GM12891 (cell line): ENCODE data around the gene ANKRD33B.

ENCODE experiments used
- POLR2A ChIP-seq: IDR thresholded peaks from 2 replicates; pipeline ENCODE4 v1.6.1; 2011; ENCODE audit warnings: low read depth, low read length, control low read depth
- POLR2AphosphoS5 ChIP-seq: IDR thresholded peaks from 2 replicates; pipeline ENCODE4 v1.6.1; 2011; ENCODE audit warnings: low read depth, low read length, control low read depth
- POU2F2 ChIP-seq: IDR thresholded peaks from 2 replicates; pipeline ENCODE4 v1.6.1; 2011; ENCODE audit warnings: low read depth, mild to moderate bottlenecking, control low read depth, low read length, moderate library complexity
- TAF1 ChIP-seq: IDR thresholded peaks from 2 replicates; pipeline ENCODE4 v1.6.1; 2011; ENCODE audit warnings: low read depth, low read length, control low read depth

DNA sequence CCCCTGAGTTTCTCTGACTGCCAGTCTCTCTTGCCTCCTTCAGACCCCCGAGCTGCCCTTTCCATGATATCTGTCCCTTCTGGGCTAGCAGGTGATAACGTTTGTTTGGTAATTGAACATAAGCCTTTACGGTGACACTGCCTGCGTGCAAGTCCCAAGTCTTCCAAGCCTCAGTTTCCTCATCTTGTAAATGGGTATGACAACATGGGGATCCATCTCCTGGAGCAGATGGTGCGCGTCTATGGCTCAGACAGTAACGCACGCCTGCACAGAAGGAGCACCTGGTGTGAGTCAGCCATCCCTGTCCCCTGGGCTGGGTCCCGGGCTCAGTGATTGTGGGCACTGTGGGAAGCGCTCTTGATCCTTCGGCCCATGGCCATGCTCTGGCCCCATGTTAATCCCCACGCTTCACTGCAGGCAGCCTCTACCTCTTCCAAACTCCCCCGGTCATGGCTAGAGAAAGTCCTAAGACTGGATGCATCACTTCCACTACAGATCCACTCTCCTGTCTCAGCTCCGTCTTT is 111.4 kb downstream of the ANKRD33B start:
- TF ChIP-seq POLR2A (no peak), TAF1 (no peak), POLR2AphosphoS5 (no peak), POU2F2 (no peak)
